CD14-positive monocyte (primary cell): ENCODE data around the gene SLC27A5. TPM values are rescaled to one million over a fixed set of nuclear protein-coding genes. Genes with fewer than 3 reads are reported as not detected.

Source experiments
- DNase-seq, 3 donors: peaks; one replicate each; pipeline ENCODE4 v3.0.0-alpha.2; 2011 to 2022
- H2AFZ ChIP-seq: 2 replicates; pipeline ENCODE4 v1.6.0; 2012; ENCODE audit warnings: mild to moderate bottlenecking, low read depth, low read length, inconsistent platforms; ENCODE audit not compliant: insufficient read depth, poor library complexity, severe bottlenecking
- H3K27ac ChIP-seq, 2 donors: 1 replicate in 1 of 2; 2 replicates in 1 of 2; pipeline ENCODE4 v1.5.1; 2012 to 2013; ENCODE audit warnings: low read length in 2 of 2, control low read depth in 1 of 2, inconsistent platforms in 1 of 2, low read depth in 1 of 2, mild to moderate bottlenecking in 1 of 2
- H3K27me3 ChIP-seq, 2 donors: one replicate each; pipeline versions ENCODE4 v1.6.0 to v1.6.1; 2011 to 2013; ENCODE audit warnings: low read length in 2 of 2; ENCODE audit not compliant: control insufficient read depth in 2 of 2, insufficient read depth in 2 of 2
- H3K36me3 ChIP-seq, 2 donors: replicated peaks in 1 of 2; 1 replicate in 1 of 2; 2 replicates in 1 of 2; pipeline versions ENCODE4 v1.5.1 to v1.6.1; 2012 to 2013; ENCODE audit warnings: low read length in 2 of 2, control low read depth in 1 of 2, inconsistent platforms in 1 of 2, mild to moderate bottlenecking in 1 of 2; ENCODE audit not compliant: insufficient read depth in 2 of 2, control insufficient read depth in 1 of 2
- H3K4me1 ChIP-seq, 2 donors: 1 replicate in 1 of 2; 2 replicates in 1 of 2; pipeline versions ENCODE4 v1.5.1 to v1.6.1; 2012 to 2013; ENCODE audit warnings: low read length in 2 of 2, control low read depth in 1 of 2, inconsistent platforms in 1 of 2, mild to moderate bottlenecking in 1 of 2, moderate library complexity in 1 of 2; ENCODE audit not compliant: insufficient read depth in 2 of 2, control insufficient read depth in 1 of 2
- H3K4me2 ChIP-seq: replicated peaks from 2 replicates; pipeline ENCODE3; 2012; ENCODE audit warnings: low read length, moderate library complexity, mild to moderate bottlenecking; ENCODE audit not compliant: poor library complexity, severe bottlenecking; ENCODE audit errors: extremely low read depth
- H3K4me3 ChIP-seq, 3 experiments: fragments of 200-600 bp in 1 of 3; sonication (generic) in 1 of 3; replicated peaks in 1 of 3; 1 replicate in 2 of 3; 2 replicates in 1 of 3; pipeline ENCODE4 v1.5.1; 2011 to 2013; ENCODE audit warnings: low read length in 3 of 3, mild to moderate bottlenecking in 3 of 3, control low read depth in 2 of 3, low read depth in 2 of 3, inconsistent platforms in 1 of 3, moderate library complexity in 1 of 3
- H3K79me2 ChIP-seq: 2 replicates; pipeline ENCODE4 v1.6.0; 2012; ENCODE audit warnings: mild to moderate bottlenecking, control low read depth, inconsistent platforms, low read length, moderate library complexity; ENCODE audit not compliant: insufficient read depth
- H3K9ac ChIP-seq: 2 replicates; pipeline ENCODE4 v1.6.0; 2017; ENCODE audit warnings: low read length, mild to moderate bottlenecking; ENCODE audit not compliant: insufficient read depth, poor library complexity, severe bottlenecking
- H3K9me3 ChIP-seq, 2 donors: replicated peaks in 1 of 2; 1 replicate in 1 of 2; 2 replicates in 1 of 2; pipeline versions ENCODE4 v1.5.1 to v1.6.1; 2012 to 2013; ENCODE audit warnings: low read length in 2 of 2, control low read depth in 1 of 2; ENCODE audit not compliant: control insufficient read depth in 1 of 2, insufficient read depth in 1 of 2
- H4K20me1 ChIP-seq: 2 replicates; pipeline ENCODE4 v1.6.0; 2012; ENCODE audit warnings: mild to moderate bottlenecking, low read length, control low read depth, moderate library complexity; ENCODE audit not compliant: insufficient read depth
- H3K27ac Mint-ChIP-seq, 7 donors: one replicate each; pipeline ENCODE4 v1.8.0; 2020; ENCODE audit warnings: mild to moderate bottlenecking in 7 of 7, mixed read lengths in 7 of 7, moderate library complexity in 6 of 7, inconsistent platforms in 2 of 7
- H3K27me3 Mint-ChIP-seq, 3 donors: one replicate each; pipeline ENCODE4 v1.8.0; 2021 to 2022; ENCODE audit warnings: low read depth in 3 of 3, mild to moderate bottlenecking in 3 of 3, mixed read lengths in 3 of 3, moderate library complexity in 3 of 3, inconsistent platforms in 1 of 3
- H3K36me3 Mint-ChIP-seq, 2 donors: one replicate each; pipeline ENCODE4 v1.8.0; 2020; ENCODE audit warnings: mixed read lengths in 2 of 2, inconsistent platforms in 1 of 2, mild to moderate bottlenecking in 1 of 2
- H3K4me1 Mint-ChIP-seq: one replicate; pipeline ENCODE4 v1.8.0; 2020; ENCODE audit warnings: mild to moderate bottlenecking, mixed read lengths
- H3K4me3 Mint-ChIP-seq, 2 donors: one replicate each; pipeline ENCODE4 v1.8.0; 2020; ENCODE audit warnings: mild to moderate bottlenecking in 2 of 2, mixed read lengths in 2 of 2, moderate library complexity in 1 of 2
- H3K9me3 Mint-ChIP-seq, 7 donors: one replicate each; pipeline ENCODE4 v1.8.0; 2020 to 2022; ENCODE audit warnings: mixed read lengths in 7 of 7, mild to moderate bottlenecking in 6 of 7, moderate library complexity in 6 of 7, inconsistent platforms in 2 of 7
- WGBS: methylation state at CpG from one replicate; pipeline ENCODE4 v1.1.5; 2013; ENCODE audit warnings: missing lambda C conversion rate; ENCODE audit not compliant: insufficient coverage; 5-methylcytosine and 5-hydroxymethylcytosine counted together
- intact Hi-C, 2 donors: fragments of 100-400 bp; cut with micrococcal nuclease; formaldehyde crosslinking; loops; one replicate each; pipeline versions ENCODE4 v1.15.0 to v1.15.1; 2023
- polyA plus RNA-seq, 3 donors: library from polyadenylated mRNA; depleted of rRNA in 1 of 3; unstranded in 2 of 3; stranded (reverse) in 1 of 3; fragments of 300-500 nt in 2 of 3; fragments of >200 nt in 1 of 3; fragmentation: Illumina TruSeq in 2 of 3; gene quantifications; 1 replicate in 2 of 3; 2 replicates in 1 of 3; pipeline ENCODE4 v1.2.3, GENCODE V29; 2012 to 2021
- TF ChIP-seq, protein P1 (sequence below): fragments of 200-600 bp; IDR thresholded peaks from one replicate; pipeline ENCODE4 v1.8.0; 2022; ENCODE audit warnings: antibody characterized with exemption, mild to moderate bottlenecking

Gene SLC27A5
- polyA plus RNA-seq, 3 donors: 1.5 to 2.9 (median 2.8) TPM

DNA sequence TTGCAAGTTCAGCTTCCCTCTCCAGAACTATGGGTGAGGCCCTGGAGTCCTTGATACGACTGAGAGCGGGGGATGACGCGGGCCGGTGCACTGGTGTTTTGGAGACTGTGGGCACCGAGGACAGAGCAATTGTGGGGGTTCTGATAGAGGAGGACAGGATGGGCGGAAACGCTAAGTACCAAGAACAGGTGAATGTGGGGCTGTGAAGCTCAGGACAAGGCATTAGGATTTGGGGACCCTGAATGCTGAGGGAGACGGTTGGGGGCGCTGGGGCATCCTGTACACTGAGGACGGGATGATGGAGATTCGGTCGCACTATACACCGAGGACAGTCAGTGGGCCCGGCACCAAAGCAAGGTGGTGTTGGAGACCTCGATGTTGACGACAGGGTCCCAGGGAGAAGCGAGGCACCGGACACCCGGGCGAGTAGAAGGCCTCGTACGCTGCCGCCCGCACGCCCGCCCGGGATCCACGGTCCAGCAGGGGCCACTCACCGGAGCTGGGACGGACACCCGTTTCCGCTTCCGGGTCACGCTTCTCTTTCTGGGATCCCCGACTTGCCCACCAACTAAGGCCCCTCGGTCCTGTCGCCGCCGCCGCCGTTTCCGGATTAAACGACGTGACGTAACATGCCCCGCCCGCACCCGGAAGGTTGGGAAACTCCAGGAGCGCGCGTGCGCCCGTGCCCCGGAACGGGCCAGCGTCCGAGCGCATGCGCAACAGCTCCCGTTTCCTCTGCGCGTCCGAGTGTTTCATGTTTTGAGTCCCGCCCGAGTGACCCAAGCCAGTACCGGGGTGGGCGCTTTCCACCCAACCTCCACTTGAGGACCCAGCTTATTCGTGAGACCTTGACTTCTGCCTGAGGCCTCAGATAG lies 42.9 kb upstream of the SLC27A5 start, which contains the start of gene CHMP2A:
CHMP2A (minus strand) TSS at position 612 of the 875 bp plus-strand sequence. CDS start 893 bp downstream, outside the sequence.
- H3K79me2 ChIP-seq: peaks cover 52% of the 10 kb centered on the region
- under 1% methylated on average over 67 of the region's 69 CpGs for WGBS
- peak within 1 kb of the TSS; percentile 80 for H3K4me2 ChIP-seq
- peaks cover 55 to 59% of the 10 kb centered on the region in 2 donors for H3K36me3 Mint-ChIP-seq
- H3K9me3 ChIP-seq: no peaks in the 10 kb centered on the region
- H3K27ac ChIP-seq: peak within 1 kb of the TSS; percentile 95 to 98
- peaks cover 43 to 54% of the 10 kb centered on the region in 2 donors for H3K4me1 ChIP-seq
- intact Hi-C loops: no loop called here
- TF ChIP-seq, protein P1, sequence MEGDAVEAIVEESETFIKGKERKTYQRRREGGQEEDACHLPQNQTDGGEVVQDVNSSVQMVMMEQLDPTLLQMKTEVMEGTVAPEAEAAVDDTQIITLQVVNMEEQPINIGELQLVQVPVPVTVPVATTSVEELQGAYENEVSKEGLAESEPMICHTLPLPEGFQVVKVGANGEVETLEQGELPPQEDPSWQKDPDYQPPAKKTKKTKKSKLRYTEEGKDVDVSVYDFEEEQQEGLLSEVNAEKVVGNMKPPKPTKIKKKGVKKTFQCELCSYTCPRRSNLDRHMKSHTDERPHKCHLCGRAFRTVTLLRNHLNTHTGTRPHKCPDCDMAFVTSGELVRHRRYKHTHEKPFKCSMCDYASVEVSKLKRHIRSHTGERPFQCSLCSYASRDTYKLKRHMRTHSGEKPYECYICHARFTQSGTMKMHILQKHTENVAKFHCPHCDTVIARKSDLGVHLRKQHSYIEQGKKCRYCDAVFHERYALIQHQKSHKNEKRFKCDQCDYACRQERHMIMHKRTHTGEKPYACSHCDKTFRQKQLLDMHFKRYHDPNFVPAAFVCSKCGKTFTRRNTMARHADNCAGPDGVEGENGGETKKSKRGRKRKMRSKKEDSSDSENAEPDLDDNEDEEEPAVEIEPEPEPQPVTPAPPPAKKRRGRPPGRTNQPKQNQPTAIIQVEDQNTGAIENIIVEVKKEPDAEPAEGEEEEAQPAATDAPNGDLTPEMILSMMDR: no peak
- peak; percentile 95 to 99 (median 98) for DNase-seq
- peak within 1 kb of the TSS; percentile 82 for H2AFZ ChIP-seq
- H3K36me3 ChIP-seq: peaks cover 51 to 60% of the 10 kb centered on the region in 2 donors
- peak within 1 kb of the TSS; percentile 96 to 99 (median 98) for H3K27ac Mint-ChIP-seq
- H3K9me3 Mint-ChIP-seq: peaks cover 0 to 4% (median 0%) of the 10 kb centered on the region in 7 donors
- no peaks in the 10 kb centered on the region for H3K27me3 Mint-ChIP-seq
- H3K9ac ChIP-seq: peak within 1 kb of the TSS; percentile 88
- peak within 1 kb of the TSS; percentile 92 to 97 for H3K4me3 Mint-ChIP-seq
- no peaks in the 10 kb centered on the region for H3K27me3 ChIP-seq
- H3K4me3 ChIP-seq: peak within 1 kb of the TSS; percentile 83 to 98 (median 92)
- peaks cover 33% of the 10 kb centered on the region for H4K20me1 ChIP-seq
- peaks cover 52% of the 10 kb centered on the region for H3K4me1 Mint-ChIP-seq

DNA sequence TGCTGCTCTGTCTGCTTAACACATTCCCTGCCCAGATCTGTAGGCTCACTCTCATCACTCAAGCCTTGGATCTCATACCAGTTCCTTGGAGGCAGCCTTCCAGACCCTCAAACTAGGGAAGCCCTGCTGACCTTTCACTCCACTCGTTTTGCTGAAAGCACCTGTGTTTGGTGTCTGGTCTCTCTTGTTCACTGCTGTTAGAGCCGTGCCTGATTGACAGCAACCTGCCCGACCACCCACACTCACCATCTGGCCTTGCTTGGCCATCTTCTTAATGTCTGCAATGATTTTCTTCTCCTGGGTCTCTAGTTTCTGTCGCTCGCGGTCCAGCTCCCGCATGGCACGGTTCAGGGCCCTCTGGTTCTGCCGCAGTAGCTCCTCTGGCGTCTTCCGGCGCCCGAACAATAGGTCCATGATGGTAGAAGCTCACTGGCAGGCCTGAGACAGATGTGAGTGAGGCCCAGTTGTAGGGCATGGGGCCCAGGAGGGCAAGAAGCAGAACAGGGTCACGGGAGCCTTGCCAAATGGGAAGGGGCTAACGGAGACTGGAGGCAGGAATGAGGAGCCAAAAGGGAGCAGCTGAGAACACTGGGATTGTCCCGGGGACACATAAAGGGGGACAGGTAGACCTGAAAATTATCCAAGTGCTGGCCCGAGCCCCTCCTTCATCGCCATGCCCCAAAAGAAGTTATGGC lies 42.2 kb upstream of the SLC27A5 start:
- Histone ChIP-seq H3K79me2 (peaks cover 60% of the 10 kb centered on the region), H3K4me2 (peak overlapping the region; percentile 80), H4K20me1 (peaks cover 41% of the 10 kb centered on the region), H3K27me3 (no peaks in the 10 kb centered on the region), H3K9ac (peak overlapping the region; percentile 88), H3K9me3 (no peaks in the 10 kb centered on the region), H3K4me1 (peaks cover 36 to 46% of the 10 kb centered on the region in 2 donors), H2AFZ (peak overlapping the region; percentile 82), H3K4me3 (peak overlapping the region; percentile 83 to 98 (median 92)), H3K36me3 (peaks cover 59 to 68% of the 10 kb centered on the region in 2 donors), H3K27ac (peak overlapping the region; percentile 95 to 98)
- Mint-ChIP-seq H3K4me1 (peaks cover 44% of the 10 kb centered on the region), H3K9me3 (peaks cover 0 to 2% (median 0%) of the 10 kb centered on the region in 7 donors), H3K27me3 (no peaks in the 10 kb centered on the region), H3K36me3 (peaks cover 62 to 67% of the 10 kb centered on the region in 2 donors), H3K27ac (peak overlapping the region; percentile 96 to 99 (median 98)), H3K4me3 (peak overlapping the region; percentile 92 to 97)
- DNase-seq: no peak
- intact Hi-C loops: no loop called here
- 50% methylated on average over 15 of the region's 18 CpGs for WGBS
- TF ChIP-seq, protein P1: no peak
